Right lobe of liver (tissue), 4 donors: ENCODE measurements around the gene DOP1A.

ENCODE experiments used
- CTCF ChIP-seq, 4 donors: fragments of 200-600 bp in 3 of 4; fragments of 450-650 bp in 1 of 4; IDR thresholded peaks; one replicate each; pipeline versions ENCODE4 v1.5.1 to v1.8.0; 2016 to 2022; ENCODE audit warnings: antibody characterized with exemption in 4 of 4, mild to moderate bottlenecking in 2 of 4
- POLR2A ChIP-seq: fragments of 450-650 bp; IDR thresholded peaks from one replicate; pipeline ENCODE4 v1.6.1; 2017; ENCODE audit warnings: antibody characterized with exemption, mild to moderate bottlenecking
- donor health status: DM: no; HTN: no; CAD: no.
- donor health status: DM: no; HTN: no; CAD: no.
- donor health status: DM: no; HTN: yes; CAD: no.

DNA sequence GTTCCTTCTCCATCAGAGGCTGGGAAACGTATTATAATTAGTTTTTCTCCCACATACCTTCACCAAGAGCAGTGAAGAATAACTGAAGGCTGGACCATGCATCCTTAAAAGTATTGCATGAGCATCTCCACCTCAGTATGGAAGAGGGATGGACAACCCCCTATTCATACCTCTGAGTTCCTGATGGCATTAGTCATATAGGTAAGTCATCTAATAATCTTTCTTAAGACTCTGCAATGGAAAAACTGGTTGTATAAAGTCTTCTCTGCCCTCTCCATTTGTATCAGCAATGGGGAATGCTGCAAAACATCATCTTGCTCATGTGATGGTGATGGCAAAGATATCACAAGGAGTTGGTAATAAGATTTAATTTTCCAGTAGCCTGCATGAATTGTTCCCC, 101.1 kb downstream of the DOP1A start:
- TF ChIP-seq CTCF (IDR thresholded peaks at IDR 0.05) (no peak), POLR2A (no peak)
